ENCODE data around the gene IFFO2.

IFFO2 gene

DNA sequence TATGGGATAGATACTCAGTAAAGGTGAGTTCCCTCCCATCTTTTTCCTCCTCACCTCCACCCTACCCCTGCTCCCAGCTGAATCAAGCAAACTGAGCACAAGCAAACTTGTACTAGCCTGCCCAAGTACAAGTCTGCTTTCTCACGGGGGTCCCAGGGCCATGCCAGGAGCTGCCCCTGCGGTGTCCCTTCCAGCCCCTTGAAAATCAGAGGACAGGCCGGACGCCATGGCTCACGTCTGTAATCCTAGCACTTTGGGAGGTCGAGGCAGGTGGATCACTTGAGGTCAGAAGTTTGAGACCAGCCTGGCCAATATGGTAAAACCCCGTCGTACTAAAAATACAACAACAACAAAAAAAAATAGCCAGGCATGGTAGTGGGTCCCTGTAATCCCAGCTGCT is 17.5 kb upstream of the IFFO2 start:
- TF ChIP-seq CEBPB (IDR thresholded peaks at IDR 0.05) (no peak), TEAD4 (IDR thresholded peaks at IDR 0.05) (no peak), EP300 (IDR thresholded peaks at IDR 0.05; ENCODE audit: borderline replicate concordance) (no peak), ZBTB7A (IDR thresholded peaks at IDR 0.05; ENCODE audit: low read depth) (no peak), FOXM1 (IDR thresholded peaks at IDR 0.05; ENCODE audit: borderline replicate concordance, low read depth) (no peak), CREB1 (IDR thresholded peaks at IDR 0.05; ENCODE audit: low read depth) (no peak)
- TF ChIP-seq, protein P1, sequence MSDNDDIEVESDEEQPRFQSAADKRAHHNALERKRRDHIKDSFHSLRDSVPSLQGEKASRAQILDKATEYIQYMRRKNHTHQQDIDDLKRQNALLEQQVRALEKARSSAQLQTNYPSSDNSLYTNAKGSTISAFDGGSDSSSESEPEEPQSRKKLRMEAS (IDR thresholded peaks at IDR 0.05): no peak

- TF ChIP-seq NFIC (IDR thresholded peaks at IDR 0.05) (no peak), YY1 (IDR thresholded peaks at IDR 0.05; ENCODE audit: low read depth) (no peak), FOXM1 (IDR thresholded peaks at IDR 0.05; ENCODE audit: borderline replicate concordance, low read depth) (no peak), EGR1 (IDR thresholded peaks at IDR 0.05) (no peak), CEBPB (IDR thresholded peaks at IDR 0.05) (no peak), EP300 (IDR thresholded peaks at IDR 0.05; ENCODE audit: borderline replicate concordance) (no peak), TAF1 (IDR thresholded peaks at IDR 0.05; ENCODE audit: low read depth) (no peak), CREB1 (IDR thresholded peaks at IDR 0.05; ENCODE audit: low read depth) (no peak), TCF12 (IDR thresholded peaks at IDR 0.05; ENCODE audit: low read depth) (no peak), RAD21 (IDR thresholded peaks at IDR 0.05; ENCODE audit: low read depth) (no peak), ZBTB7A (IDR thresholded peaks at IDR 0.05; ENCODE audit: low read depth) (no peak), TEAD4 (IDR thresholded peaks at IDR 0.05) (no peak), REST (IDR thresholded peaks at IDR 0.05; ENCODE audit: low read depth) (no peak)
- TF ChIP-seq, protein P2, sequence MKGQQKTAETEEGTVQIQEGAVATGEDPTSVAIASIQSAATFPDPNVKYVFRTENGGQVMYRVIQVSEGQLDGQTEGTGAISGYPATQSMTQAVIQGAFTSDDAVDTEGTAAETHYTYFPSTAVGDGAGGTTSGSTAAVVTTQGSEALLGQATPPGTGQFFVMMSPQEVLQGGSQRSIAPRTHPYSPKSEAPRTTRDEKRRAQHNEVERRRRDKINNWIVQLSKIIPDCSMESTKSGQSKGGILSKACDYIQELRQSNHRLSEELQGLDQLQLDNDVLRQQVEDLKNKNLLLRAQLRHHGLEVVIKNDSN (IDR thresholded peaks at IDR 0.05): no peak
- TF ChIP-seq, protein P1 (IDR thresholded peaks at IDR 0.05): no peak
Measured at GRCh38 chr1:18973446-18973955, 17.0 kb upstream of the IFFO2 start.

DNA sequence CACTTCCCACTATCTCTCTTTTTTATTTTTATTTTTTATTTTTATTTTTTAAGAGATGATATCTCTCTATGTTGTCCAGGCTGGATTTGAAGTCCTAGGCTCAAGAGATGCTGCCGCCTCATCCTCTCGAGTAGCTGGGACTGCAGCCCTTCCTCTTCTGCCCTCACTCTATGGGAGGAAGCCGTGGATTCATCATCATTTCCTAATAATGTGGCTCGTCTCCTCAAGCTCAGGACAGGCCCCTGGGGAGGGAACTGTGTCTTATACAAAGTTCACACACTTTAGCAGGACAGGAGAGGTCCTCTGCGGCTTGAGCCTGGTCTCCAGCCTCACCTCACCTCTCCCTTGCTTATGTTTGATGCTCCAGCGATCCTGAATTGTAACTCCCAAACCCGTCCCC is 16.5 kb upstream of the IFFO2 start:
- TF ChIP-seq CREB1 (IDR thresholded peaks at IDR 0.05; ENCODE audit: low read depth): no peak
- TF ChIP-seq ZBTB7A (IDR thresholded peaks at IDR 0.05; ENCODE audit: low read depth): no peak
- TF ChIP-seq TEAD4 (IDR thresholded peaks at IDR 0.05): no peak
- TF ChIP-seq, protein P2 (IDR thresholded peaks at IDR 0.05): no peak
- TF ChIP-seq CEBPB (IDR thresholded peaks at IDR 0.05): no peak
- TF ChIP-seq RAD21 (IDR thresholded peaks at IDR 0.05; ENCODE audit: low read depth): no peak
- no peak for TF ChIP-seq TCF12 (IDR thresholded peaks at IDR 0.05; ENCODE audit: low read depth)

- TF ChIP-seq FOXM1 (IDR thresholded peaks at IDR 0.05; ENCODE audit: borderline replicate concordance, low read depth) (no peak), RAD21 (IDR thresholded peaks at IDR 0.05; ENCODE audit: low read depth) (peak; percentile 37)
Measured at GRCh38 chr1:18972531-18972930, 16.1 kb upstream of the IFFO2 start.

DNA sequence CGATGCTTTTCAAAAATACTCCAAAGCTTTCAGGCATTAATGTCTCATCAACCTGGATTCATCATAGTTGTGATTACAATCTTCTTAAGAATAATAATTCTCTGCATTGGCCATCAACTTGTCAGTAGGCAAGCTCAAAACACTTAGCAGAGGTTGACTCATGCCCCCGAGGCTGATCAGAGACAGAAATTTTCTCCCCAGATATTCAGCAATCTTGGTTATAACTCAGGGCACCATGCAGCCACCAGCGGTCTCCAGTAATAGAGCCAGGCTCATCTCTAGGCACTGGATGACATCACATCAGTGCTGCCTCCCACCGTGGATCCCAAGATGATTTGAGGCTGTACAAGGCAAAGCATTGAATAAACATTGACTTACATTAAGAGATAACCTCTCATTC is 14.3 kb upstream of the IFFO2 start:
- TF ChIP-seq FOXM1 (IDR thresholded peaks at IDR 0.05; ENCODE audit: borderline replicate concordance, low read depth): no peak

GRCh38 chr1:18970358-18970757 is 13.9 kb upstream of the IFFO2 start:
- TF ChIP-seq TEAD4 (IDR thresholded peaks at IDR 0.05) (no peak), REST (IDR thresholded peaks at IDR 0.05; ENCODE audit: low read depth) (no peak), RAD21 (IDR thresholded peaks at IDR 0.05; ENCODE audit: low read depth) (no peak), CEBPB (IDR thresholded peaks at IDR 0.05) (no peak), EP300 (IDR thresholded peaks at IDR 0.05; ENCODE audit: borderline replicate concordance) (no peak), FOXM1 (IDR thresholded peaks at IDR 0.05; ENCODE audit: borderline replicate concordance, low read depth) (no peak), TAF1 (IDR thresholded peaks at IDR 0.05; ENCODE audit: low read depth) (no peak), YY1 (IDR thresholded peaks at IDR 0.05; ENCODE audit: low read depth) (no peak), ZBTB7A (IDR thresholded peaks at IDR 0.05; ENCODE audit: low read depth) (no peak), EGR1 (IDR thresholded peaks at IDR 0.05) (no peak), NFIC (IDR thresholded peaks at IDR 0.05) (no peak), CREB1 (IDR thresholded peaks at IDR 0.05; ENCODE audit: low read depth) (no peak)
- TF ChIP-seq, protein P2 (IDR thresholded peaks at IDR 0.05): no peak
- TF ChIP-seq, protein P1 (IDR thresholded peaks at IDR 0.05): no peak

Measured in Ishikawa (cell line).